Glutamatergic neuron (in vitro differentiated cells): ENCODE measurements around the gene HOXC9. TPM values are rescaled to one million over a fixed set of nuclear protein-coding genes. Genes with fewer than 3 reads are reported as not detected.

Experiments used
- DNase-seq: peaks from one replicate; pipeline ENCODE4 v3.0.0; 2022
- H3K27ac Mint-ChIP-seq: one replicate; pipeline ENCODE4 v1.8.0; 2020; ENCODE audit warnings: mild to moderate bottlenecking, mixed read lengths, inconsistent platforms; ENCODE audit not compliant: unreplicated experiment
- H3K27me3 Mint-ChIP-seq: one replicate; pipeline ENCODE4 v1.8.0; 2020; ENCODE audit warnings: mild to moderate bottlenecking, moderate library complexity, mixed read lengths, inconsistent platforms; ENCODE audit not compliant: unreplicated experiment
- H3K36me3 Mint-ChIP-seq: one replicate; pipeline ENCODE4 v1.8.0; 2020; ENCODE audit warnings: mild to moderate bottlenecking, mixed read lengths, inconsistent platforms; ENCODE audit not compliant: unreplicated experiment
- H3K4me1 Mint-ChIP-seq: one replicate; pipeline ENCODE4 v1.8.0; 2020; ENCODE audit warnings: mild to moderate bottlenecking, low read depth, mixed read lengths, inconsistent platforms; ENCODE audit not compliant: unreplicated experiment
- H3K4me3 Mint-ChIP-seq: one replicate; pipeline ENCODE4 v1.8.0; 2020; ENCODE audit warnings: mild to moderate bottlenecking, mixed read lengths, inconsistent platforms; ENCODE audit not compliant: unreplicated experiment
- H3K9me3 Mint-ChIP-seq: one replicate; pipeline ENCODE4 v1.8.0; 2020; ENCODE audit warnings: mild to moderate bottlenecking, moderate library complexity, mixed read lengths, inconsistent platforms; ENCODE audit not compliant: unreplicated experiment
- CTCF ChIP-seq: fragments of 200-600 bp; sonication (generic); IDR thresholded peaks from one replicate; pipeline ENCODE4 v1.5.0; 2021; ENCODE audit not compliant: partially characterized antibody, unreplicated experiment
- total RNA-seq: library from RNA; stranded (reverse); fragmentation: NEBNext Ultra II Directional; extraction: Animal tissue kit (Norgen Biotek cat#: 25700); gene quantifications from one replicate; pipeline ENCODE4 v1.2.1, GENCODE V29; 2021; ENCODE audit not compliant: unreplicated experiment

Gene HOXC9
- total RNA-seq, 1 donor from 2014 or later = not detected

- no peak overlapping the region for H3K27ac Mint-ChIP-seq
- no peak overlapping the region for H3K4me3 Mint-ChIP-seq
- no peaks in the 10 kb centered on the region for H3K36me3 Mint-ChIP-seq
- H3K27me3 Mint-ChIP-seq = peaks cover 56% of the 10 kb centered on the region
- DNase-seq = no peak
- peaks cover 7% of the 10 kb centered on the region for H3K9me3 Mint-ChIP-seq
- TF ChIP-seq CTCF = no peak
- H3K4me1 Mint-ChIP-seq = no peaks in the 10 kb centered on the region
Observed at GRCh38 chr12:53985994-53986685, 13.8 kb upstream of the HOXC9 start.

- no peaks in the 10 kb centered on the region for H3K4me1 Mint-ChIP-seq
- no peak overlapping the region for H3K27ac Mint-ChIP-seq
- H3K4me3 Mint-ChIP-seq = no peak overlapping the region
- no peak for DNase-seq
- TF ChIP-seq CTCF = no peak
- peaks cover 7% of the 10 kb centered on the region for H3K9me3 Mint-ChIP-seq
- no peaks in the 10 kb centered on the region for H3K36me3 Mint-ChIP-seq
- H3K27me3 Mint-ChIP-seq = peaks cover 57% of the 10 kb centered on the region
Observed at GRCh38 chr12:53986686-53987483, 13.1 kb upstream of the HOXC9 start.

GRCh38 chr12:53987787-53988230 is 12.2 kb upstream of the HOXC9 start:
- peaks cover 7% of the 10 kb centered on the region for H3K9me3 Mint-ChIP-seq
- no peak overlapping the region for H3K27ac Mint-ChIP-seq
- no peak overlapping the region for H3K4me3 Mint-ChIP-seq
- no peak for DNase-seq
- TF ChIP-seq CTCF = no peak
- H3K36me3 Mint-ChIP-seq = no peaks in the 10 kb centered on the region
- no peaks in the 10 kb centered on the region for H3K4me1 Mint-ChIP-seq
- H3K27me3 Mint-ChIP-seq = peaks cover 62% of the 10 kb centered on the region

- no peaks in the 10 kb centered on the region for H3K4me1 Mint-ChIP-seq
- no peak for TF ChIP-seq CTCF
- H3K9me3 Mint-ChIP-seq = peaks cover 5% of the 10 kb centered on the region
- no peak for DNase-seq
- H3K27me3 Mint-ChIP-seq = peaks cover 58% of the 10 kb centered on the region
- H3K27ac Mint-ChIP-seq = no peak overlapping the region
- H3K4me3 Mint-ChIP-seq = no peak overlapping the region
- H3K36me3 Mint-ChIP-seq = no peaks in the 10 kb centered on the region
Observed at GRCh38 chr12:53988541-53989226, 11.3 kb upstream of the HOXC9 start.
